NT2/D1 (cell line): Measurements from ENCODE around the gene HOXB4.

Source experiments
- DNase-seq: peaks from one replicate; pipeline ENCODE4 v3.0.0-alpha.2; 2011; ENCODE audit warnings: low read depth, low spot score
- H3K27me3 ChIP-seq: 2 replicates; pipeline ENCODE4 v1.6.0; 2011; ENCODE audit warnings: mild to moderate bottlenecking; ENCODE audit not compliant: insufficient read length, insufficient read depth
- H3K36me3 ChIP-seq: 2 replicates; pipeline ENCODE4 v1.6.1; 2011; ENCODE audit warnings: mild to moderate bottlenecking, low read length, mixed read lengths; ENCODE audit not compliant: insufficient read depth, insufficient read length
- H3K4me1 ChIP-seq: 2 replicates; pipeline ENCODE4 v1.5.1; 2011; ENCODE audit not compliant: insufficient read depth, insufficient read length
- H3K4me3 ChIP-seq: 2 replicates; pipeline ENCODE4 v1.5.1; 2011; ENCODE audit warnings: low read depth; ENCODE audit not compliant: insufficient read length
- H3K9ac ChIP-seq: 2 replicates; pipeline ENCODE4 v1.6.0; 2011; ENCODE audit warnings: low read depth; ENCODE audit not compliant: insufficient read length
- H3K9me3 ChIP-seq: 2 replicates; pipeline ENCODE4 v1.5.1; 2011; ENCODE audit warnings: mild to moderate bottlenecking, low read length; ENCODE audit not compliant: insufficient read depth
- SUZ12 ChIP-seq: IDR thresholded peaks from 2 replicates; pipeline ENCODE4 v1.6.1; 2011; ENCODE audit not compliant: insufficient read length, insufficient read depth; ENCODE audit errors: extremely low read depth
- YY1 ChIP-seq: IDR thresholded peaks from 2 replicates; pipeline ENCODE4 v1.6.1; 2011; ENCODE audit not compliant: insufficient read length, insufficient read depth
- ZNF274 ChIP-seq: IDR thresholded peaks from 2 replicates; pipeline ENCODE4 v1.6.1; 2011; ENCODE audit warnings: mild to moderate bottlenecking, low read depth, low read length

Gene HOXB4

DNA sequence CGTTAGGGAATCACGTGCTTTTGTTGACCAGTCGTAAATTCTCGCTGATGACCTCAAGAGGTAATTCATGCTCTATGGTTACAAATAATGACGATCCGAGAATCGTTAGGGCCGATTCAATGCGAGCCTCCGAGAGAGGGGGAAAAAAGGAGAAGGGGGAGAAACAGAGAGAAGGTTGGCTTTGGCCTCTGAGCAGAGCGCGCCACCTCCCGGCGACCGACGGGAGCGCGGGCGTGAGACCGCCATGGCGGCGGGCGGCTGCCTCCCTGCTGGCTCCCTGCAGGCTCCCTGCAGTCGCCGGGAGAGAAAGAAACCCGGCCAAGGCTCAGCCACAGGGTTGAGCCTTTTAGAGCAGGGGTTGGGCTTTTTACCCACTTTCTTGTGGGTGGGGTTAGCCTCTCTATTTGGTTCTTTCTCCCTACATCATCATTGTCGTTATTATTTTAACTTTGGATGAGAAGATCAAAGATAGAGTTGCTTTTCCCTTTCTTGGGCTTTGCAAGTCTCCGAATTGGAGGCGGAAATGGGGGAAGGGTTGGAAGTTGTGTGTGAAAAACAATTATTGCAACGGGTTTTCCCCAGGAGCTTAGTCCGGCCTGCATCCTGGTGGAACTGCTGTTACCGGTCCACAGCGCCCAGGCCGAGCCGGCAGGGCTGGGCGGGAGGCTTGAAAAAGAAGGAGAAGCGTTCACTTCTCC is 15.8 kb upstream of the HOXB4 start:
- Histone ChIP-seq H3K4me1 (peaks cover 12% of the 10 kb centered on the region), H3K9me3 (no peaks in the 10 kb centered on the region), H3K27me3 (peaks cover 100% of the 10 kb centered on the region), H3K36me3 (no peaks in the 10 kb centered on the region), H3K4me3 (peak overlapping the region; percentile 9), H3K9ac (peak overlapping the region; percentile 36)
- peak; percentile 67 for DNase-seq
- TF ChIP-seq SUZ12 (peak; percentile 68), ZNF274 (no peak), YY1 (peak; percentile 61)

DNA sequence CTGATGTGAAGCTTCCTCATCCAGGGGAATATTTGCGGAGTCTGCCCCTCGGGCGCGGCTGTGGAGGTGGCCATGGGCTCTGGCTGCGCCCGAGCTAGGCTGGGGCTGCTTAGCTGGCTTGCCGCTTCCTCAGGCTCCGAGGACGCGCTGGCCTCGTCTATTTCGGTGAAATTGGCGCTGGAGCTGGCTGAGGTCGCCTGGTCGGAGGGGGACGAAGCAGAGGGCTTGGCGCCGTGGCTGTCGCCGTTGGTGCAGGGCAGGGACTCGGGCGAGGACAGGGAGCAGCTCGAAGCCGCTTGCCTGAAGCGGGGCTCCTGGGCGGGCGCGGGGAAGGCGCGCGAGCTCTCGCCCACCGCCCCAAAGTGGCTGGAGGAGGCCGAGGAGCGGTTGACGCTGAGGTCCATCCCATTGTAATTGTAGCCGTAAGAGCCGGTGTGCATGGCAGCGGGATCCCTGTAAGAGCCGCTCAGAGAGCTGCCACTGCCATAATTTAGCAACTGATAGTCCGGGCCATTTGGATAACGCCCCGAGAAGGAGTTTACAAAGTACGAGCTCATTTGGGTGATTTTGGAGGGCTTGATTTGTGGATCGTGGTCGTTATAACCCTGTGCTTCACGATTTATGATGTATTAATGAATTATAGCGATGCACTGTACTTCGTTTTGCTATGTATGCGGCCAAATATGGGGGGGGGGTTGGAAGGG is 15.1 kb upstream of the HOXB4 start, which contains the start of gene HOXB5:
TSS of gene HOXB5 (minus strand) at position 654 of the 704 bp plus-strand sequence. CDS start at position 557, 97 bp downstream.
- TF ChIP-seq SUZ12 (no peak), YY1 (no peak), ZNF274 (no peak)
- DNase-seq: no peak
- H3K4me3 ChIP-seq: peak within 1 kb of the TSS; percentile 31
- peak within 1 kb of the TSS; percentile 59 for H3K9ac ChIP-seq
- peaks cover 100% of the 10 kb centered on the region for H3K27me3 ChIP-seq
- peaks cover 12% of the 10 kb centered on the region for H3K4me1 ChIP-seq
- no peaks in the 10 kb centered on the region for H3K36me3 ChIP-seq
- no peaks in the 10 kb centered on the region for H3K9me3 ChIP-seq

DNA sequence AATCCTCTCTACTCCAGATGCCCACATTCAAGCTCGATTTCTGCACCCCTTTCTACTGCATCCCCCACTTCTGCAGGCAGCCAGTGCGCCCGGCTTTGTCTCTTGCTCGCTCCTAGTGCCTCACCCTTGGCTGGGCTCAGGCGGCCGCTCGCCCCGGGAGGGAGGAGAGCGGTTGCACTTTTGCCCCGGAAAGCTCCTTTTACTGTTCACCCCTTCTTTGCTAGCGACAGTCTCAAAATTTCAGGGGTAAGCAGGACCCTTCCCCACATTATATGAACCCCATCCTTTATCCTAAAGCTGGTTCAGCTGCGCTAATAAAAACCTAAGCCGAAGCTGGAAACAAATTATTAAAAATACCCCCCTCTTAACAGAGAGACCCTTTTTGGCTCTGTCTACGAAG is 14.4 kb upstream of the HOXB4 start:
- Histone ChIP-seq H3K4me1 (peaks cover 12% of the 10 kb centered on the region), H3K4me3 (no peak overlapping the region), H3K9ac (no peak overlapping the region), H3K36me3 (no peaks in the 10 kb centered on the region), H3K9me3 (no peaks in the 10 kb centered on the region), H3K27me3 (peaks cover 100% of the 10 kb centered on the region)
- TF ChIP-seq ZNF274 (no peak), SUZ12 (peak; percentile 77), YY1 (no peak)
- DNase-seq: no peak

DNA sequence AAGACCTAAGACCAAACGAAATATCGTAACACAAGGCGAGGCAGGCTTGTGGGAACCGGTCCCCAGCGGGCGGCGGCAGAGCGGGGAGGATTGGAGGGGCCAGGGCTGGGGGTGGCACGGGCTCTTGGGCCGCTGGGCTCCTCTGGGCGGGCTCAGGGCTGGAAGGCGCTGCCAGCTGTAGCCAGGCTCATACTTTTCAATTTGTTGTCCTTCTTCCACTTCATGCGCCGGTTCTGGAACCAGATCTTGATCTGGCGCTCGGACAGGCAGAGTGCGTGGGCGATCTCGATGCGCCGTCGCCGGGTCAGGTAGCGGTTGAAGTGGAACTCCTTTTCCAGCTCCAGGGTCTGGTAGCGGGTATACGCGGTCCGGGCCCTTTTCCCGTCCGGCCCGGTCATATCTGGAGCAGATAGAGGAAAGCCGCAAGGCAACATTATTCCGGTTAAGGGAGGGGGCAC is 13.9 kb upstream of the HOXB4 start:
- peaks cover 100% of the 10 kb centered on the region for H3K27me3 ChIP-seq
- TF ChIP-seq SUZ12 (peak; percentile 58), ZNF274 (no peak)

DNA sequence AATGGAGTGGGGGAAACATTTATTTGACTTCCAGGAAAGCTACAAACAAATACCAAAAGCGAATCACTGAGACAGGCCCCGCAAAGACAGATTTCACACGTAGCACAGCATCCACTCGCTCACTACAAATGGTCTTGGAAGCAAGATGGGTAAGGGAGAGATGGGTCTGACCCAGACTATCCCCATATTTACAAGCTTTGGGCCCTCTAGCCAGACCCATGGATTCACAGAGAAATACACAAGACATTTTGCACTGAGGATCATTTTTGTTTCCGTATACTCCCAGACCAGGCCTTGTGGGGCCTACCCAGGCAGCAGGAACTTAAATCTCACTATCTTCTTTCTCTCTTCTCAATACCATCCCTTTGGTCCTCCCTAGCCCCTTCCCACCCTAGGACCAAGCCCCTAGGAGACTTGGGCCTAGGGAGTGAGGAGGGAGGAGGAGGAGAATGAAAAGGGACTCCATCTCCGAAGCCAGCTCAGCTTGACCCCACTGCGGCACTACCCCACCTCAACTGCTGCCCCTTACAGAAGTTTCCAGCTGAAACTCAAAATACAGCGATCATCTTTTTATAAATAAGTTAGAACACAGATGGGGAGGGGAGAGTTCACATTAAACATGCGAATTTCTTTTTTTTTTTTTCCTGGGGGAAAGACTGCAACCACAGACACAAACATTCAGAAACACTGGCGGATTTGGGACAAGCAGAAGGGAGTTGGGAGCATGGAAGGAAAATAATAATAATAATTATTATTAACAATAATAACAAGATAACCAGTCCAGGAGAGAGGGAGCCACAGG is 13.3 kb upstream of the HOXB4 start:
- no peaks in the 10 kb centered on the region for H3K36me3 ChIP-seq
- peaks cover 100% of the 10 kb centered on the region for H3K27me3 ChIP-seq
- no peak overlapping the region for H3K4me3 ChIP-seq
- TF ChIP-seq ZNF274 (no peak), SUZ12 (no peak), YY1 (no peak)
- peaks cover 9% of the 10 kb centered on the region for H3K4me1 ChIP-seq
- no peak for DNase-seq
- H3K9me3 ChIP-seq: no peaks in the 10 kb centered on the region
- no peak overlapping the region for H3K9ac ChIP-seq

More for the DNA sequence above, 13.9 kb upstream of the HOXB4 start:
- Histone ChIP-seq H3K4me1 (peaks cover 10% of the 10 kb centered on the region), H3K9me3 (no peaks in the 10 kb centered on the region), H3K36me3 (no peaks in the 10 kb centered on the region), H3K4me3 (no peak overlapping the region), H3K9ac (no peak overlapping the region)
- no peak for DNase-seq

DNA sequence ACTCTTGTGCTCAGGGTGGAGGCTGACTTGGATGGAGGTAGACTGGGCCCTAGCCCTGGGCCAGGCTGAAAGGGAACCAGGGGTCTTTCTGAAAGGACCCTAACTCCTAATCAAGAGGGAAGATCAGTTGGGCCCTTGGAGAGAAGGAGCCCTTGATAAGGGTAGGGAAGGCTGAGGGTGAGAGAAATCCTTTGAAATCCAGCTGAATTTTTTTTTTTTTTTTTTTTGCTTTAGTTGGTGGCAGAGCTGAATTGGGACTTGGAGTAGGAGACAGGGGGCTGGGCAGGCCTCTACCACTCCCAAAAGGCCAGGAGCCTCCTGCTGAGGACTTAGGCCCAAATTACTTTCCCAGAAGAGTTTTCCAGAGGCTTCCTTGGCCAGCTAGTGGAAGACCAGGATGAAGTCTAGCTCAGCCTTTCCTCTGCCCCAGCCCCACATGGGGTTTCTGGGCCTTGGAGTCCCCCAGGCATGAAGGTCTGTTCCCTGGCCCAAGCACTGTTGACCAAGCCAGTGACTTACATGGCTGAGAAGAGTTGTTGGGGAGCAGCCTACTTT is 12.5 kb upstream of the HOXB4 start:
- no peak for TF ChIP-seq ZNF274
- DNase-seq: no peak
- Histone ChIP-seq H3K9ac (no peak overlapping the region), H3K4me3 (no peak overlapping the region), H3K4me1 (peaks cover 11% of the 10 kb centered on the region), H3K36me3 (no peaks in the 10 kb centered on the region), H3K9me3 (no peaks in the 10 kb centered on the region), H3K27me3 (peaks cover 100% of the 10 kb centered on the region)
